ENCODE data around the gene RASGRF2.

DNA sequence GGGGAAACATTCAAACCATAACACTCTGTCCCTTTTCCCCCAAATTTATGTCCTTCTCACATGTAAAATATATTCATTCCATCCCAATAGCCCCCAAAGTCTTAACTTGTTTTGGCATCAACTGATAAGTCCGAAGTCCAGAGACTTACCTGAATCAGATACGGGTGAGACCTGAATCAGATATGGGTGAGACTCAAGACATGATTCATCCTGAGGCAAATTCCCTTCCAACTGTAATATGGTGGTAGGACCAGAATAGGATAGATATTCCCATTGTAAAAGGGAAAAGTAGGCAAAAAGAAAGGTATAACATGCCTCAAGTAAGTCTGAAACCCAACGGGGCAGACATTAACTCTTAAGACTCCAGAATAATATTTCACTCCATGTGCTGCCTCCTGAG, 157.4 kb downstream of the RASGRF2 start:
- TF ChIP-seq, protein P1, sequence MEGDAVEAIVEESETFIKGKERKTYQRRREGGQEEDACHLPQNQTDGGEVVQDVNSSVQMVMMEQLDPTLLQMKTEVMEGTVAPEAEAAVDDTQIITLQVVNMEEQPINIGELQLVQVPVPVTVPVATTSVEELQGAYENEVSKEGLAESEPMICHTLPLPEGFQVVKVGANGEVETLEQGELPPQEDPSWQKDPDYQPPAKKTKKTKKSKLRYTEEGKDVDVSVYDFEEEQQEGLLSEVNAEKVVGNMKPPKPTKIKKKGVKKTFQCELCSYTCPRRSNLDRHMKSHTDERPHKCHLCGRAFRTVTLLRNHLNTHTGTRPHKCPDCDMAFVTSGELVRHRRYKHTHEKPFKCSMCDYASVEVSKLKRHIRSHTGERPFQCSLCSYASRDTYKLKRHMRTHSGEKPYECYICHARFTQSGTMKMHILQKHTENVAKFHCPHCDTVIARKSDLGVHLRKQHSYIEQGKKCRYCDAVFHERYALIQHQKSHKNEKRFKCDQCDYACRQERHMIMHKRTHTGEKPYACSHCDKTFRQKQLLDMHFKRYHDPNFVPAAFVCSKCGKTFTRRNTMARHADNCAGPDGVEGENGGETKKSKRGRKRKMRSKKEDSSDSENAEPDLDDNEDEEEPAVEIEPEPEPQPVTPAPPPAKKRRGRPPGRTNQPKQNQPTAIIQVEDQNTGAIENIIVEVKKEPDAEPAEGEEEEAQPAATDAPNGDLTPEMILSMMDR (conservative IDR thresholded peaks at IDR 0.05): no peak
- TF ChIP-seq EZH2 (IDR thresholded peaks at IDR 0.05; ENCODE audit: low read depth): no peak
